GM21447 (cell line): Measurements from ENCODE around the gene HELZ2.
"Not testable (repeated sequence)": the region's sequence is repeated elsewhere in the genome, so short reads cannot be mapped to it uniquely, and the experiment has no call there.

ENCODE experiments used
- ATAC-seq: cut with Tn5 transposase; IDR thresholded peaks from one replicate; pipeline ENCODE4 v1.9.1; 2021; ENCODE audit not compliant: unreplicated experiment

HELZ2 gene

DNA sequence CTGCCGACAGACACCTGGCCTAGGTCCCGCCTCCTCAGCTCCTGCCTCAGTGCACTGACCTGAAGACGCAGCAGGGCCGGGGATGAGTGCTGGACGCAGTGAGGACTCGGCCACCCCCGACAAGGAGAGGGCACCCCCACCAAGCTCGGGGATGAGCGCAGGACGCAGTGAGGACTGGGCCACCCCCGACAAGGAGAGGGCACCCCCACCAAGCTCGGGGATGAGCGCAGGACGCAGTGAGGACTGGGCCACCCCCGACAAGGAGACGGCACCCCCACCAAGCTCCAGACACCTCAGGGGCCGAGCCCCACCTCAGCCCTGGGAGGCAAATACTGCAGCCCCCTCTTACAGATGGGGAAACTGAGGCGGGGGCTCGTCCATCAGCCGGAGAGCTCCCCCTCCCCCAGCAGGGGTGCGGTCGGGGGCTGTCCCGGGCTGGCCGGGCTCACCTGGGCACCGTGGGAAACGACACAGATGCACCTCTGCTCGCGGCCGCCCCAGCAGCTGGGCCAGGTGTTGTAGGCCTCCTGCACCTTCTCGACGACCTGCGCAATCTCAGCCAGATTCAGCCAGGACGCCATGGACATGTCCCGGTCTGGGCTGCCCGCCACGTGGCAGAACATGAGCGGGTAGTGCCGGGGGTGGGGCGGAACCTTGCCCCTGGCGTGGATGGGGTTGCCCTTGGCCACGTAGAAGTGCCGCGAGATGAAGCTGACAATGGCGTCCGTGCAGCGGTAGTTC, 7.5 kb downstream of the HELZ2 start:
- no peak for ATAC-seq

DNA sequence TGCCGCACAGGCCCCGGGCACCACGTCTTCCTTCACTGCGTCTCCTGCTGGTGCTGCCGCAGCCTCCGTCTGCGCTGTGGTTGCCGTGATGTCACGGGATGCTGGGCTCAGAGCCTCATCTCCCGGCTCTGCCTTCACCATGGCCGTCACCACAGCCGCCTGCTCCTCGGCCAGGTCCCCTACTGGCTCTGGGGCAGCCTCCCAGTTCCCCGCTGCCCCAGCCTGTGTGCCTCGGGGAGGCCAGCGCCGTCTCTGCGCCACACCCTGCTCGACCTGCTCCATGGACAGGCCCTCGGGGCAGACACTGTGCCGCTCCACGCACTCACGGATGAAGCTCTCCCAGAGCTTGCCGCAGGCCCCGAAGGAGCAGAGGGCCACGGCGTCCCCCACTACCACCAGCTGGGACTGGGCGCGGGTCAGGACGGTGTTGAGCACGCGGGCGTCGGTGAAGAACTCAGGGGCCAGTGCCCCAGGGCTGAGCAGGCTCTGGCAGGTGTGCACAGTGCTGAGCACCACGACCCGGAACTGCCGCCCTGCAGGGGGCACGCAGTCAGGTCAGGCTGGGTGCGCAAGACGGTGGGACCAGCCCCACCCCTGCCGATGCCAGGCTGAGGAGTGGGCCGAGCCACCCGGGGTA, 8.2 kb downstream of the HELZ2 start:
- ATAC-seq = no peak

DNA sequence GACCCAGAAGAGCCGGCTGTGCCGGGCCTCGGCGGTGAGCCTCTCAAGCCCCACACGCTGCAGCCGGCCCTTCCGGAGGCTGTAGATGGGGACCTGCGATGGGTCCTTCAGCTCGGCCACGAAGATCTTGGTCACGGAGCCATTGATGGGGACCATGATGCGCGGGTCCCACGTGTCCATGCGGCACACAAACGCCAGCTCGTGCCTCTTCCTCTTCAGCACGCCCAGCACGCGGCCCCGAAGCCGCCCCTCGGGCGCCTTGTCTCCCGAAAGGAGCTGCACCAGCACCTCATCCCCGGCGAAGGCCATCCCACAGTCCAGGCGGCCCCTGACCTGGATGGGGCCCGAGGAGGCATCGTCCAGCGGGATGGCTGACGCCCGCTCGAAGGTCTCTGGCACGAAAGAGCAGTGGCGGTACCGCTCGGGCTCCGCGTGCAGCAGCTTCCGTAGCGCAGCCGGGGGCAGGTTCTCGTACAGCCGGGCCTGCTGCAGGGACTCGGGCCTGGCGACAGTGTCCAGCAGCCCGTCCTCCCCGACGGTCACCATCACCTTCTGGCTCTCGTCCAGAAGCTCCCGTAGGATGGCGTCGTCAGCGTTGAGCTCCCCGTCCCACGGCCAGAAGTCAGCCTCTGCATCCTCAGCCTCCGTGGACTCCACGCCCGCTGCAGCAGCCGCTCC, 8.9 kb downstream of the HELZ2 start:
- no peak for ATAC-seq

- ATAC-seq = no peak
Measured at GRCh38 chr20:63564036-63564810, 9.8 kb downstream of the HELZ2 start.

DNA sequence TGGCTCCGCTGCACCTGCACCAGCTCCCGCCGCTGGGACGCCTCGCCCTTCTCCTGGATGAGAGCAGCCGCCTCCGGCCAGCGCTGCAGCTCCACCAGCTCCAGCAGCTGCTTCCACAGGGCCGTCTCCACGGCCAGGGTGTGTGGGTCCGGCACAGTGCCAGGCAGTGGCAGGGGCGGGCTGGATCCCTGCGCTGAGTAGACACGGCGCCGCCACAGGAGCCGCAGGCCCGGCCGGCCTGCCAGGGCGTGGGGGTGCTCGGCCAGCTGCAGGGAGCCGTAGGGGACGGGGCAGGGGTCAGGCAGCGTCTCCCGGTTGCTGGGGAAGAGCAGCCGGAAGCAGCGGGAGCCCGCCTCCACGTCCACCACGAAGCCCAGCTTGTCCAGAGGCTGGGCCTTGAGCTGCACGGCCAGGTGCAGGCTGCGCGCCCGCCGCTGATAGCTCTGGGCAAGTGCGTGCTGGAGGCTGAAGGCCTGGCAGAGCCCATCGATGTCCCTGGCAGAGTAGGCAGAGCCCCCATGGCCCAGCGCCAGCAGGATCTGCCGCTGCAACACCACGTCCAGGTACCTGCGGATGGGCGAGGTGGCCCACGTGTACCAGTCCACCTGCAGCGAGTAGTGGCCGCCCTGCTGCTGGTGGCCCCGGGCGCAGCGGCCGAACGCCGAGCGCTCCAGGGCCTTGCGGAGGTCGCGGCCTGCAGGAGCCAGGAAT, 10.7 kb downstream of the HELZ2 start:
- no peak for ATAC-seq

- ATAC-seq = no peak
Measured at GRCh38 chr20:63562461-63563224, 11.4 kb downstream of the HELZ2 start.

GRCh38 chr20:63561624-63562396, 12.2 kb downstream of the HELZ2 start:
- no peak for ATAC-seq

DNA sequence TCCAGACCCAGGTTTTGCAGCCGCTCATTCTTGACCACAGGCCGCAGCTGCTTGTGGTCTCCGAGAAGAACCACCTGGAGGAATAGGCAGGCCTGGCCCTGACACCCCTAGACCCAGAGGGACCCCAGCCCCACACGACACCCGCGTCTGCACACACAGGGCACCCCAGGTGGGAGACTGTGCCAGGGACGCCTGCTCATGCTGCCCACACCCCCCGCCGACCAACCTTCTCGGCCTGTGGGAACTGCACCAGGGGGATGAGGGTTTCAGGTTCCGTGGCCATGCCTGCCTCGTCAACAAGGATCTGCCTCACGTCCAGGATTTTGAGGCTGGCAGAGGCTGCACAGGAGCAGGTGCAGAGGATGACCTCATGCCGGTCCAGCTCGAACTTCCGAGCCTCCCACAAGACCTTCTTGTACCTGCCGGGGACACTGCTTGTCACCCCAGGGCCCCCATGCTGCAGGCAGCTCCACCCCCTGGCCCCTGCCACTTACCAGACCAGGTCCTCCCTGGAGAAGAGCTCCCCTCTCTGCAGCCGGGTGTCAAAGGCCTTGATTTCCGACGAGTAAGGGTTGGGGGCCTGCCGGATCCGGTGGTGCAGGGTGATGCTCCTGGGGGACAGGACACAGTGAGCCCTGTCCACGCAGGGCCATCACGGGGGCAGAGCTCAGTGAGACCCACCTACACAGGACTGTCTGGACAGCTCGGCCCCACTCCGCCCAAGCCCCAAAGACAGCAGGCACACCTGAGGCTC, 13.0 kb downstream of the HELZ2 start:
- no peak for ATAC-seq

DNA sequence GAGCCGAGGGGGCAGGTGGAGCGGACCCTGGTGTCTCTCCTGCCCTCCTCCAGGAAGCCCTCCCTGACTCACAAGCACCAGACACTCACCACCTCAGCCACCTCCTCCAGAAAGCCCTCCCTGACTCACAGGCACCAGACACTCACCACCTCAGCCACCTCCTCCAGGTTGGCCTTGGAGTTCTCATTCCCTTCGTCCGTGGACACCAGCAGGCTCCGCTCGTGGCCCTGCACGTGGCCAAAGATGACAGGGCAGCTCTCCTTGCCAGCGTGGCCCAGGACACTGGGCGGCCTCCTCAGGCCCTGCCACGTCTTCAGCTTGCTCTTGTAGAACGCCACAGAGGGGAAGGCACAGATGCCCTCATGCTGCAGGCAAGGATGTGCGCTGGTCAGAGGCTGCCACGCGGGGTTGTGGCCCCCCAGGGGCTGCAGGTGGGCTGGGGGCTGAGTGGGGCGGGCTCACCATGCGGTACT, 13.7 kb downstream of the HELZ2 start:
- no peak for ATAC-seq

- ATAC-seq = not testable (repeated sequence)
Measured at GRCh38 chr20:63559485-63560332, 14.3 kb downstream of the HELZ2 start.

- ATAC-seq = no peak
Measured at GRCh38 chr20:63558804-63559484, 15.1 kb downstream of the HELZ2 start.

- no peak for ATAC-seq
Measured at GRCh38 chr20:63557481-63557891, 16.6 kb downstream of the HELZ2 start.

GRCh38 chr20:63556873-63557478, 17.1 kb downstream of the HELZ2 start:
- no peak for ATAC-seq

DNA sequence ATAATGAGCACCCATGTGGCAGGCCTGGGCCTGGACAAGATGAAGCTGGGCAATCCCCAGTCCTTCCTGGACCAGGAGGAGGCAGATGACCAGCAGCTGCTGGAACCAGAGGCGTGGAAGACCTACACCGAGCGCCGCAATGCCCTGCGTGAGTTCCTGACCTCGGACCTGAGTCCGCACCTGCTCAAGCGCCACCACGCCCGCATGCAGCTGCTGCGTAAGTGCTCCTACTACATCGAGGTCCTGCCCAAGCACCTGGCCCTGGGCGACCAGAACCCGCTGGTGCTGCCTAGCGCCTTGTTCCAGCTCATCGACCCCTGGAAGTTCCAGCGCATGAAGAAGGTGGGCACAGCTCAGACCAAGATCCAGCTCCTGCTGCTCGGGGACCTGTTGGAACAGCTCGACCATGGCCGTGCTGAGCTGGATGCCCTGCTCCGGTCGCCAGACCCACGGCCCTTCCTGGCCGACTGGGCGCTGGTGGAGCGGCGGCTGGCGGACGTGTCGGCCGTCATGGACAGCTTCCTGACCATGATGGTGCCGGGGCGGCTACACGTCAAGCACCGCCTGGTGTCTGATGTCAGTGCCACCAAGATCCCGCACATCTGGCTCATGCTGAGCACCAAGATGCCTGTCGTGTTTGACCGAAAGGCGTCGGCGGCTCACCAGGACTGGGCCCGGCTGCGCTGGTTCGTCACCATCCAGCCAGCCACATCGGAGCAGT, 18.2 kb downstream of the HELZ2 start:
- no peak for ATAC-seq

DNA sequence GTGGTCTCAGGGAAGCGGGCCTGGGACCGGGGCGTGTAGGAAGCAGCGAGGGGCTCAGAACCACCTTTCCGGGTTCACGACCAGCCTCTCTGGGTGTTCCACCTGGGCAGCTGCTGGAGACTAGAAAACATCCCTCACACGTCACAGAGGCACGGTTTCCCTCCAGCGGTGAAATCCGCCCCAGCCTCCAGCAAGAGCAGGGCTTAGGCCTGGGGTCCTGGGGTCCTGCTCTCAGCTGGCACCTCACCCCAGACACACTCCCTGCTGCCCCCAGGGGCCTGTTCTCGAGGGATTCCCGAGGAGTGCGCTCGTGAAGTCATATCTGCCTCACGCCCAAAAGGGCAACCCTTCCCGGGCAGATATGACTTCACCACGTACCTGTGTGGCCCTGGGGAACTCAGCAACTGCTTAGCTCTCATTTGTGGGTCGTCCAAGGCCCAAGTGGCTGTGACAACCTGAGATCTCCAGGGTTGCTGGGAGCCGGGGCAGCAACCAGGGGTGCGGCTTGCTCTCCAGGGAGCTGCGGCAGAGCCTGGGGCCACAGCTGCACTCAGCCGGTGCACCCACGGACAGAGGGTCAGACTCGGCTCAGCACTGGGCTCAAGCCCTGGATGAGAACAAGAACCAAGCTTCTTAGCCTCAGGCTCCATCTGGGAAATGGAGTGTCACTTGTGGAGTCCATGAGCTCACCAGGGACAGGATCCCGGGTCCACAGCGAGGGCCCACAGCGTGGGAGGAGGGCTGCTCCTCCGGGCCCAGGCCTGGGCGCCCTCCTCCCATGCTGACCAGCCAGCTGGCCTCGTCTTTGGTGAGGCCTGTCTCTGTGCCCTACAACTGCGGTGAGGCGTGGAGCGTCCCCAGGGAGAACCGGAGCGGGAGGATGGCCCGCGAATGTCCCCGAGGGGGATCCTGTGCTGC, 19.4 kb downstream of the HELZ2 start:
- no peak for ATAC-seq
